ENCODE results near the gene ICOS. TPM values are rescaled to one million over a fixed set of nuclear protein-coding genes. Genes with fewer than 3 reads are reported as not detected.
"Not testable (repeated sequence)": the region's sequence is repeated elsewhere in the genome, so short reads cannot be mapped to it uniquely, and the experiment has no call there.

Gene ICOS
- total RNA-seq, 1 experiment from 2014 or later, result not detected

DNA sequence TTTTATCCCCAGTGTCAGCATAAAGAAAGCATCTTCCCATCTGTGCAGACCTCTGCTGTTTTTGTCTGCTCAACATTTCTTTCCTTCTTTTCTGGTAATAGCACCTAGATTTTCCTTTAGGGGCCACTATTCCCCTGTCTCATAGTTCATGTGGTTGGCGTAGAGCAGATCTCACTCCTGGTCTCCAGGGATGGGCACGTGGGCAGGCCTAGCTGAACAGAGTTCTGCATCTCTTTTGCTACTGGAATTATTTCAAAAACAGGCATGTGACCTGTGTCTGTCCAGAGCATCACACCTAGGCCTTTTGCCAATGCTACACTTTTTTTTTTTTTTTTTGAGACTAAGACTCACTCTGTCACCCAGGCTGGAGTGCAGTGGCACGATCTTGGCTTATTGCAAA is 17.7 kb upstream of the ICOS start:
- no peaks in the 10 kb centered on the region for H3F3A ChIP-seq (ENCODE audit: insufficient read depth, low read depth)
- no TSS peak for BruUV-seq (replicated peaks)
- intact Hi-C loops (cut with micrococcal nuclease; ENCODE audit: unreplicated experiment), result no loop called here
- H3K9me3 ChIP-seq (ENCODE audit: insufficient read depth, low read depth), result no peaks in the 10 kb centered on the region
- no peak for DNase-seq
- H4K20me1 ChIP-seq (ENCODE audit: insufficient read depth), result no peaks in the 10 kb centered on the region
- no peaks in the 10 kb centered on the region for H3K79me2 ChIP-seq (ENCODE audit: low read depth)
- H3K36me3 ChIP-seq (ENCODE audit: low read depth), result no peaks in the 10 kb centered on the region
- no peak overlapping the region for H3K4me2 ChIP-seq
- H3K27me3 ChIP-seq (ENCODE audit: insufficient read depth, low read depth), result no peaks in the 10 kb centered on the region
- no peak for TF ChIP-seq EZH2 (IDR thresholded peaks at IDR 0.05; ENCODE audit: low read depth)
- TF ChIP-seq, protein P1, sequence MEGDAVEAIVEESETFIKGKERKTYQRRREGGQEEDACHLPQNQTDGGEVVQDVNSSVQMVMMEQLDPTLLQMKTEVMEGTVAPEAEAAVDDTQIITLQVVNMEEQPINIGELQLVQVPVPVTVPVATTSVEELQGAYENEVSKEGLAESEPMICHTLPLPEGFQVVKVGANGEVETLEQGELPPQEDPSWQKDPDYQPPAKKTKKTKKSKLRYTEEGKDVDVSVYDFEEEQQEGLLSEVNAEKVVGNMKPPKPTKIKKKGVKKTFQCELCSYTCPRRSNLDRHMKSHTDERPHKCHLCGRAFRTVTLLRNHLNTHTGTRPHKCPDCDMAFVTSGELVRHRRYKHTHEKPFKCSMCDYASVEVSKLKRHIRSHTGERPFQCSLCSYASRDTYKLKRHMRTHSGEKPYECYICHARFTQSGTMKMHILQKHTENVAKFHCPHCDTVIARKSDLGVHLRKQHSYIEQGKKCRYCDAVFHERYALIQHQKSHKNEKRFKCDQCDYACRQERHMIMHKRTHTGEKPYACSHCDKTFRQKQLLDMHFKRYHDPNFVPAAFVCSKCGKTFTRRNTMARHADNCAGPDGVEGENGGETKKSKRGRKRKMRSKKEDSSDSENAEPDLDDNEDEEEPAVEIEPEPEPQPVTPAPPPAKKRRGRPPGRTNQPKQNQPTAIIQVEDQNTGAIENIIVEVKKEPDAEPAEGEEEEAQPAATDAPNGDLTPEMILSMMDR (conservative IDR thresholded peaks at IDR 0.05), result no peak
- POLR2A ChIA-PET (ENCODE audit: unreplicated experiment), result no interaction called here
- no peak overlapping the region for H3K4me3 ChIP-seq
- no peaks in the 10 kb centered on the region for H3K4me1 ChIP-seq (replicated peaks; ENCODE audit: insufficient read depth)
- no peak overlapping the region for H2AFZ ChIP-seq
- H3K27ac ChIP-seq, result no peak overlapping the region
- CTCF ChIA-PET, result no interaction called here
- H3K9me2 ChIP-seq (ENCODE audit: insufficient read depth), result no peaks in the 10 kb centered on the region

- Histone ChIP-seq H3K9me2 (ENCODE audit: insufficient read depth) (no peaks in the 10 kb centered on the region), H2AFZ (no peak overlapping the region), H3K27me3 (ENCODE audit: insufficient read depth, low read depth) (no peaks in the 10 kb centered on the region), H4K20me1 (ENCODE audit: insufficient read depth) (no peaks in the 10 kb centered on the region), H3K4me2 (no peak overlapping the region), H3K79me2 (ENCODE audit: low read depth) (no peaks in the 10 kb centered on the region), H3K9me3 (ENCODE audit: insufficient read depth, low read depth) (no peaks in the 10 kb centered on the region), H3K36me3 (ENCODE audit: low read depth) (no peaks in the 10 kb centered on the region), H3F3A (ENCODE audit: insufficient read depth, low read depth) (no peaks in the 10 kb centered on the region), H3K4me3 (no peak overlapping the region), H3K4me1 (replicated peaks; ENCODE audit: insufficient read depth) (no peaks in the 10 kb centered on the region), H3K27ac (no peak overlapping the region)
- POLR2A ChIA-PET (ENCODE audit: unreplicated experiment), result no interaction called here
- intact Hi-C loops (cut with micrococcal nuclease; ENCODE audit: unreplicated experiment), result no loop called here
- no TSS peak for BruUV-seq (replicated peaks)
- DNase-seq, result no peak
- TF ChIP-seq, protein P1 (conservative IDR thresholded peaks at IDR 0.05), result no peak
- no peak for TF ChIP-seq EZH2 (IDR thresholded peaks at IDR 0.05; ENCODE audit: low read depth)
- CTCF ChIA-PET, result interaction anchor here (0.6 kb wide), 1 partner anchor 251 kb away, joined by 4 read pairs; no protein-coding TSS in a partner anchor
Measured at GRCh38 chr2:203925512-203926158, 10.9 kb upstream of the ICOS start.

- Histone ChIP-seq H3K36me3 (ENCODE audit: low read depth) (no peaks in the 10 kb centered on the region), H3K4me2 (no peak overlapping the region), H4K20me1 (ENCODE audit: insufficient read depth) (no peaks in the 10 kb centered on the region), H2AFZ (no peak overlapping the region), H3K9me2 (ENCODE audit: insufficient read depth) (no peaks in the 10 kb centered on the region), H3K4me1 (replicated peaks; ENCODE audit: insufficient read depth) (no peaks in the 10 kb centered on the region), H3K9me3 (ENCODE audit: insufficient read depth, low read depth) (no peaks in the 10 kb centered on the region), H3K79me2 (ENCODE audit: low read depth) (no peaks in the 10 kb centered on the region), H3K27me3 (ENCODE audit: insufficient read depth, low read depth) (no peaks in the 10 kb centered on the region), H3K27ac (no peak overlapping the region), H3F3A (ENCODE audit: insufficient read depth, low read depth) (no peaks in the 10 kb centered on the region), H3K4me3 (no peak overlapping the region)
- POLR2A ChIA-PET (ENCODE audit: unreplicated experiment), result no interaction called here
- BruUV-seq (replicated peaks), result no TSS peak
- CTCF ChIA-PET, result no interaction called here
- DNase-seq, result no peak
- intact Hi-C loops (cut with micrococcal nuclease; ENCODE audit: unreplicated experiment), result no loop called here
- no peak for TF ChIP-seq EZH2 (IDR thresholded peaks at IDR 0.05; ENCODE audit: low read depth)
- TF ChIP-seq, protein P1 (conservative IDR thresholded peaks at IDR 0.05), result peak; percentile 55
Measured at GRCh38 chr2:203928849-203929248, 7.7 kb upstream of the ICOS start.

- H3K79me2 ChIP-seq (ENCODE audit: low read depth); H4K20me1 ChIP-seq (ENCODE audit: insufficient read depth); POLR2A ChIA-PET (ENCODE audit: unreplicated experiment); H3K4me3 ChIP-seq; intact Hi-C loops (cut with micrococcal nuclease; ENCODE audit: unreplicated experiment); H3K4me1 ChIP-seq (replicated peaks; ENCODE audit: insufficient read depth); H3K27ac ChIP-seq; H3K9me3 ChIP-seq (ENCODE audit: insufficient read depth, low read depth); H3K36me3 ChIP-seq (ENCODE audit: low read depth); H2AFZ ChIP-seq; H3F3A ChIP-seq (ENCODE audit: insufficient read depth, low read depth); DNase-seq; H3K27me3 ChIP-seq (ENCODE audit: insufficient read depth, low read depth); CTCF ChIA-PET; H3K4me2 ChIP-seq; H3K9me2 ChIP-seq (ENCODE audit: insufficient read depth); BruUV-seq (replicated peaks): not testable (repeated sequence)
Measured at GRCh38 chr2:203931262-203931661, 5.3 kb upstream of the ICOS start.

All from PC-9 (cell line).